ENCODE measurements around the gene ARL11.

DNA sequence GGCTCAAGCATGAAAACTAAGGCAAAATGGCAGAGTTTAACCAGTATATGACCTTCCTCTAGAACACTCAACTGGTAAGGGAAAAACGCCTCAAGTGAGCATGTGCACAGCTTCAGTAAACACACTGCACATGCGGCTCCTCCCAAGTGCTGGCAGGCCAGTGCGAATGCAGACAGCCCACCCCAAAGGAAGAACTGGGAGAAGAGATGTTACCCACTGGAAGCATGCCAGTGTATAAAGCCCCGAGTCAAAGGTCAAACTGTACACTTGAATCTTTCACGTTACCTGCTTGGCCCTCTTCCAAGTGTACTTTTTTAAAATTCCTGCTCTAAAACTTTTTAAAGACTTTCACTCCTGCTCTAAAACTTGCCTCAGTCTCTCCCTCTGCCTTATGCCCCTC lies 23.7 kb upstream of the ARL11 start:
- no peak for TF ChIP-seq MXI1 (IDR thresholded peaks at IDR 0.05; ENCODE audit: borderline replicate concordance, low read depth, low read length)
- TF ChIP-seq BHLHE40 (IDR thresholded peaks at IDR 0.05; ENCODE audit: low read depth, low read length): no peak
- no peak for TF ChIP-seq POLR2A (IDR thresholded peaks at IDR 0.05; ENCODE audit: low read depth, low read length)
- no peak for TF ChIP-seq CTCF (conservative IDR thresholded peaks at IDR 0.05; ENCODE audit: low read depth, low read length)
- TF ChIP-seq MAFK (IDR thresholded peaks at IDR 0.05; ENCODE audit: low read depth, low read length): no peak
- no peak for TF ChIP-seq RCOR1 (IDR thresholded peaks at IDR 0.05; ENCODE audit: insufficient replicate concordance, low read length)
- TF ChIP-seq RFX5 (IDR thresholded peaks at IDR 0.05; ENCODE audit: low read depth, low read length): no peak
- no peak for TF ChIP-seq RAD21 (IDR thresholded peaks at IDR 0.05; ENCODE audit: low read length)
- TF ChIP-seq FOS (IDR thresholded peaks at IDR 0.05; ENCODE audit: low read depth, low read length): no peak
- TF ChIP-seq, protein P1, sequence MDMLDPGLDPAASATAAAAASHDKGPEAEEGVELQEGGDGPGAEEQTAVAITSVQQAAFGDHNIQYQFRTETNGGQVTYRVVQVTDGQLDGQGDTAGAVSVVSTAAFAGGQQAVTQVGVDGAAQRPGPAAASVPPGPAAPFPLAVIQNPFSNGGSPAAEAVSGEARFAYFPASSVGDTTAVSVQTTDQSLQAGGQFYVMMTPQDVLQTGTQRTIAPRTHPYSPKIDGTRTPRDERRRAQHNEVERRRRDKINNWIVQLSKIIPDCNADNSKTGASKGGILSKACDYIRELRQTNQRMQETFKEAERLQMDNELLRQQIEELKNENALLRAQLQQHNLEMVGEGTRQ (IDR thresholded peaks at IDR 0.05; ENCODE audit: low read depth, low read length): no peak
- no peak for TF ChIP-seq CEBPB (IDR thresholded peaks at IDR 0.05; ENCODE audit: low read depth, low read length)
- TF ChIP-seq SMC3 (IDR thresholded peaks at IDR 0.05; ENCODE audit: low read depth, low read length): no peak
- no peak for TF ChIP-seq CHD1 (IDR thresholded peaks at IDR 0.05; ENCODE audit: low read depth, low read length)
- TF ChIP-seq NFE2L2 (IDR thresholded peaks at IDR 0.05; ENCODE audit: low read depth, low read length): no peak
